ENCODE measurements around the gene THEM4.

Gene THEM4

GRCh38 chr1:151838222-151839081, 70.9 kb downstream of the THEM4 start:
- DNase-seq, result peak in 3 of 58 donors; percentile 8 to 21 (median 10)

- no peak for DNase-seq
These were observed 71.5 kb downstream of the THEM4 start for GRCh38 chr1:151837884-151838221.

DNA sequence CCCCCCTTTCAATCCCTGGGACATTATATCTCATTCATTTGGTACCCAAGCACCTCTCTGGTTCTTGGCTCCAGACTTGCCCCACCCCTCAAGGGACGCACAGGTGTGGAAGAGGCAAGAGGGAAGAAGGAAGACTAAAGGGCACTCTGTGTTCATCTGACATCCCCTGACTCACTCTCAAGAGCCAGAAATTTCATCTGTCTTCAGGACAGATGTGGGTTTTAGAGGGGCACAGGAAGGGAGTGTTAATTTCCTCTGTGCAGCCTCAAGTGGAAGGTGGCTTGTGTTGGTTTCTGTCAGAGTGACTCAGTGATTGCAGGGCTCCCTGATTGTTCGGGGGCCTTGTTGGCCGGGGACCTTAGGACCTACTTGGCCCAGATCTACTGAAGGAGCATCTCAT, 72.1 kb downstream of the THEM4 start:
- no peak for DNase-seq

- no peak for DNase-seq
These were observed 73.7 kb downstream of the THEM4 start for GRCh38 chr1:151835596-151835995.

GRCh38 chr1:151834239-151834638, 75.1 kb downstream of the THEM4 start:
- no peak for DNase-seq

- no peak for DNase-seq
These were observed 76.0 kb downstream of the THEM4 start for GRCh38 chr1:151833172-151833900.

DNA sequence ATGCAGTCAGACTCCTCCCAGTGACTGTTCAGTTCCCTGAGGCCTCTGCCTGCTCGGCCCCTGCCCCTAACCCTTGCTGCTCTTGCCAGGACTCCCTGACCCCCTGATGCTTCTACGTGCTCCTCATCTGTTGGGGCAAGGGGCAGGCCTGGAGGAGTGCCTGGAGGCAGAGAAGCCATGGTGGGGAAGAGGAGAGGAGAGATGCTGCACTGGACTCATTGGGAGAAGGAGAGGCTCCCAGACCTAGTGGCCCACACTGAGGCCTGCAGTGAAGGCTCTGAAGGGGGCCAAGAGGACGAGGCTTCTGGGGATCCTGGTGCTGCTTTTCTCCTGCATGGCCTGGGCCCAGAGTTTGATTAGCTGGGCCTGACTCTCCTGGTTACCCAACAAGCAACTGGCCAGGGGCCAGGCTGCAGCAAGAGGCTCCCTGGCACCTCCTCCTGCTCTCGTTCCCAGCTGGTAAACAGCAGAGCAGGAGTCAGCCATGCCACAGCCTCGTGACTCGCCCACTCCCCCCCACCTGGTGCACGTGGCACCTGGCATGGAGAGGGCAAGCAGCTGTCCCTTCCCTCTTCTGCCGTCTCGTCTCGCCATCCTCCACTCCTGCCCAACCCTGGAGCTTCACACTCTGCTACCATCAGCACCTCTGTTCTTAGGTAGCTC, 76.9 kb downstream of the THEM4 start:
- DNase-seq, result peak in 39 of 58 donors; percentile 5 to 71 (median 32)

- DNase-seq, result no peak
These were observed 77.7 kb downstream of the THEM4 start, which contains the start of gene RORC for GRCh38 chr1:151831605-151832004. RORC (minus strand) TSS chr1:151831802; CDS start chr1:151831764, 38 bp downstream.

DNA sequence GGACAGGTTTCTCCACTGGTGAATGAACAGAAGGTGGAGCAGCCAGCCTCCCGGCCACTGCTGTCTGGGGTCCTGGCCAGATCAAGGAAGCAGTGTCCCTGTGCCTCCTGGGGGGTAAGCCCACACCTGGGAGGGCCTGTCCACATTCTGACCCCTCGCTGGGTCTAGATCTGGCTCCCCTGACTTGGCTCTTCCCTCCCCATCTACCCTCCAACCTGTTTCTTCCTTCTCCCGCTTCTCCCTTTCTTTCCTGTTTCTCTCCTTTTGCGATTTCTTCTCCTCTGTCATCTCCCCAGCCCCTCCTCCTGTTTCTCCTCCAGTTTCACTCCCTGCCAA, 78.1 kb downstream of the THEM4 start:
- no peak for DNase-seq

DNA sequence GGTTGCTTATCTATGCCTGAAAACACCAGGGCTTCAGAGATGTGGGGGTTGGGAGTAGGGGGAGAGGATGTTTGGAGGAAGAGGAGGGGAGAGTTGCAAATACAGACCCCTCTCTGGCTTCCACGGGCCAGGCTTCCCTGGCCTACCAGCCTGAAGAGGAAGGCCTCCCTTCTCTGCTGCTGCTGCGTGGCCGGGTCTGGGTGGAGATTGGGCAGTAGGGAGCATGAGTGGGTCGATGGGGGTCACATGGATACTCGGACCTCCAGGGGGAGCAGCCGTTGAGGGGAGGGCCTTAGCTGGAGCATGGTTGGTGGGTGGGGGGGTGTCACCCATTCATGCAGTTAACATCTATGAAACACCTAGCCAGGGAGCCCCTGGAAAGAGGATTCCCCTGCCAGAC, 79.3 kb downstream of the THEM4 start:
- DNase-seq, result no peak

- no peak for DNase-seq
These were observed 79.8 kb downstream of the THEM4 start for GRCh38 chr1:151829352-151830046.

- peak in 2 of 58 donors; percentile 13 to 14 for DNase-seq
These were observed 80.4 kb downstream of the THEM4 start for GRCh38 chr1:151828921-151829320.

GRCh38 chr1:151827853-151828252, 81.5 kb downstream of the THEM4 start:
- no peak for DNase-seq

GRCh38 chr1:151825751-151826660, 83.3 kb downstream of the THEM4 start:
- no peak for DNase-seq

DNA sequence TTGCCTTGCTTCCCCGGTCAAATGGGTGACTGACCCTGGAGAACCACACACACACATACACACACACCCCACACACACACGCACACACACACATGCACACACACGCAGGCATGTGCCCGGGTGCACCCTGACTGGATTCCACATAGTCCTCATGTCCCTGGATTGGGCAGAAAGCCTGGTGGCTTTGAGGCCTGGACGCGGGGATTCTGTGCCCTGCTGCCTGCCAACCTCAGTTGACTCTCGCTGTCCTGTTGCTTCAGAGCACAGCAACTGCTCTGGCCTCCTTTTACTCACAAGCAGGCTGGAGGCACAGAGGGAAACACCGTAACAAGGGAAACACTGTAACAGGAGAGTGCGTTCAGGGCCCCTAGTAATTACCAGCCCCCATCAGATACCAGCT, 84.1 kb downstream of the THEM4 start:
- peak in 2 of 58 donors; percentile 12 to 14 for DNase-seq
